ENCODE measurements around the gene PJA1.

PJA1 gene

GRCh38 chrX:69121321-69122000, 43.8 kb downstream of the PJA1 start:
- no peak overlapping the region for H2AFZ ChIP-seq (ENCODE audit: low read length)
- H3K27me3 ChIP-seq (ENCODE audit: insufficient read depth, low read length), result no peaks in the 10 kb centered on the region
- no peaks in the 10 kb centered on the region for H3K79me2 ChIP-seq (ENCODE audit: insufficient read depth, low read length)
- H3K27ac ChIP-seq (ENCODE audit: low read depth, low read length, poor library complexity, severe bottlenecking), result no peak overlapping the region
- no peaks in the 10 kb centered on the region for H4K20me1 ChIP-seq (ENCODE audit: insufficient read depth, low read length)
- no peaks in the 10 kb centered on the region for H3K9me3 ChIP-seq (ENCODE audit: low read length)
- H3K4me3 ChIP-seq (ENCODE audit: low read depth, low read length, poor library complexity, severe bottlenecking), result no peak overlapping the region
- H3K4me1 ChIP-seq (ENCODE audit: insufficient read depth, low read length, severe bottlenecking), result no peaks in the 10 kb centered on the region
- no peak overlapping the region for H3K9ac ChIP-seq (ENCODE audit: low read length)
- no peak overlapping the region for H3K4me2 ChIP-seq (ENCODE audit: low read length)
- H3K9me2 ChIP-seq (ENCODE audit: low read depth, low read length), result no peaks in the 10 kb centered on the region
- no peak for TF ChIP-seq EZH2 (IDR thresholded peaks at IDR 0.05; ENCODE audit: borderline replicate concordance, low read length)
- no peak for TF ChIP-seq CTCF (IDR thresholded peaks at IDR 0.05; ENCODE audit: low read length)
- no peaks in the 10 kb centered on the region for H3F3A ChIP-seq (ENCODE audit: insufficient read depth, low read length)
- no peaks in the 10 kb centered on the region for H3K36me3 ChIP-seq (ENCODE audit: insufficient read depth, low read length)

GRCh38 chrX:69120476-69120875, 44.8 kb downstream of the PJA1 start:
- no peak overlapping the region for H3K9ac ChIP-seq (ENCODE audit: low read length)
- no peaks in the 10 kb centered on the region for H3K27me3 ChIP-seq (ENCODE audit: insufficient read depth, low read length)
- TF ChIP-seq EZH2 (IDR thresholded peaks at IDR 0.05; ENCODE audit: borderline replicate concordance, low read length) (no peak), CTCF (IDR thresholded peaks at IDR 0.05; ENCODE audit: low read length) (no peak)
- H2AFZ ChIP-seq (ENCODE audit: low read length), result no peak overlapping the region
- no peak overlapping the region for H3K27ac ChIP-seq (ENCODE audit: low read depth, low read length, poor library complexity, severe bottlenecking)
- no peaks in the 10 kb centered on the region for H3K9me3 ChIP-seq (ENCODE audit: low read length)
- H3K4me2 ChIP-seq (ENCODE audit: low read length), result no peak overlapping the region
- no peaks in the 10 kb centered on the region for H3K4me1 ChIP-seq (ENCODE audit: insufficient read depth, low read length, severe bottlenecking)
- no peaks in the 10 kb centered on the region for H3F3A ChIP-seq (ENCODE audit: insufficient read depth, low read length)
- H3K4me3 ChIP-seq (ENCODE audit: low read depth, low read length, poor library complexity, severe bottlenecking), result no peak overlapping the region
- no peaks in the 10 kb centered on the region for H3K79me2 ChIP-seq (ENCODE audit: insufficient read depth, low read length)
- H3K9me2 ChIP-seq (ENCODE audit: low read depth, low read length), result no peaks in the 10 kb centered on the region
- H4K20me1 ChIP-seq (ENCODE audit: insufficient read depth, low read length), result no peaks in the 10 kb centered on the region
- H3K36me3 ChIP-seq (ENCODE audit: insufficient read depth, low read length), result no peaks in the 10 kb centered on the region

- Histone ChIP-seq H3K9me2 (ENCODE audit: low read depth, low read length) (no peaks in the 10 kb centered on the region), H3K9ac (ENCODE audit: low read length) (no peak overlapping the region), H4K20me1 (ENCODE audit: insufficient read depth, low read length) (no peaks in the 10 kb centered on the region), H3K9me3 (ENCODE audit: low read length) (no peaks in the 10 kb centered on the region), H3K4me3 (ENCODE audit: low read depth, low read length, poor library complexity, severe bottlenecking) (no peak overlapping the region), H3K36me3 (ENCODE audit: insufficient read depth, low read length) (no peaks in the 10 kb centered on the region), H3K27me3 (ENCODE audit: insufficient read depth, low read length) (no peaks in the 10 kb centered on the region), H3K79me2 (ENCODE audit: insufficient read depth, low read length) (no peaks in the 10 kb centered on the region), H3K4me1 (ENCODE audit: insufficient read depth, low read length, severe bottlenecking) (no peaks in the 10 kb centered on the region), H3K4me2 (ENCODE audit: low read length) (no peak overlapping the region), H2AFZ (ENCODE audit: low read length) (no peak overlapping the region), H3K27ac (ENCODE audit: low read depth, low read length, poor library complexity, severe bottlenecking) (no peak overlapping the region), H3F3A (ENCODE audit: insufficient read depth, low read length) (no peaks in the 10 kb centered on the region)
- no peak for TF ChIP-seq EZH2 (IDR thresholded peaks at IDR 0.05; ENCODE audit: borderline replicate concordance, low read length)
- TF ChIP-seq CTCF (IDR thresholded peaks at IDR 0.05; ENCODE audit: low read length), result no peak
Observed at GRCh38 chrX:69119122-69119521, 46.1 kb downstream of the PJA1 start.

Measured in OCI-LY1 (cell line).